22Rv1 (cell line): ENCODE measurements around the gene FREY1.

ENCODE experiments used
- CTCF ChIP-seq: fragments of 450-650 bp; IDR thresholded peaks from 2 replicates; pipeline ENCODE4 v1.5.1; 2017; ENCODE audit warnings: mild to moderate bottlenecking
- ZFX ChIP-seq: fragments of 450-650 bp; IDR thresholded peaks from 2 replicates; pipeline ENCODE4 v1.6.1; 2017; ENCODE audit warnings: antibody characterized with exemption, borderline replicate concordance

- TF ChIP-seq CTCF (no peak), ZFX (no peak)
Observed at GRCh38 chr11:45947885-45948284, 40.8 kb upstream of the FREY1 start.
